Measurements from ENCODE around the gene PXYLP1.

DNA sequence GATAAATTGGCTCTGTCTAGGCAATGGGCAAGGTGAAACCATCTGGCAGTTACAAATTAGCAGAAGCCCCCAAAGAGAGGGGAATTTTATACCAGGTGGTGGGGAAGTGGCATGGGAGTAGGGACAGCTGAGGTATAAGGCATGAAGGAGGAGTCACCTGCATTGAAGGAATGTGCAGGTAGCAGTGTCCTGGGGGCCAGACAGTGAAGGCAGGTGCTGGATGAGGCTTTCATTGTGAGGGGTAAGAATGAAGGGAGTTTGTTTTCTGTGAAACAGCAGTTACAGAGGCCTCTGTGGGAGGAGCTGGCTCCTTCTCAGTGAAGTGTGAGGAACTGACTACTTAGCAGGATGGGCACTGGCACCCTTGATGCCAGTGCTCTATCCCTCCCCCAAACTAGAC, 19.1 kb upstream of the PXYLP1 start:
- TF ChIP-seq, protein P1, sequence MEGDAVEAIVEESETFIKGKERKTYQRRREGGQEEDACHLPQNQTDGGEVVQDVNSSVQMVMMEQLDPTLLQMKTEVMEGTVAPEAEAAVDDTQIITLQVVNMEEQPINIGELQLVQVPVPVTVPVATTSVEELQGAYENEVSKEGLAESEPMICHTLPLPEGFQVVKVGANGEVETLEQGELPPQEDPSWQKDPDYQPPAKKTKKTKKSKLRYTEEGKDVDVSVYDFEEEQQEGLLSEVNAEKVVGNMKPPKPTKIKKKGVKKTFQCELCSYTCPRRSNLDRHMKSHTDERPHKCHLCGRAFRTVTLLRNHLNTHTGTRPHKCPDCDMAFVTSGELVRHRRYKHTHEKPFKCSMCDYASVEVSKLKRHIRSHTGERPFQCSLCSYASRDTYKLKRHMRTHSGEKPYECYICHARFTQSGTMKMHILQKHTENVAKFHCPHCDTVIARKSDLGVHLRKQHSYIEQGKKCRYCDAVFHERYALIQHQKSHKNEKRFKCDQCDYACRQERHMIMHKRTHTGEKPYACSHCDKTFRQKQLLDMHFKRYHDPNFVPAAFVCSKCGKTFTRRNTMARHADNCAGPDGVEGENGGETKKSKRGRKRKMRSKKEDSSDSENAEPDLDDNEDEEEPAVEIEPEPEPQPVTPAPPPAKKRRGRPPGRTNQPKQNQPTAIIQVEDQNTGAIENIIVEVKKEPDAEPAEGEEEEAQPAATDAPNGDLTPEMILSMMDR (IDR thresholded peaks at IDR 0.05), result no peak
- no peak for TF ChIP-seq EZH2 (IDR thresholded peaks at IDR 0.05; ENCODE audit: borderline replicate concordance, insufficient read depth, low read depth, low read length, poor library complexity, severe bottlenecking)

Data from B cell (primary cell).